B cell (primary cell): ENCODE results near the gene SMARCA4.

Experiments
- CTCF ChIP-seq: fragments of 200-600 bp; IDR thresholded peaks from one replicate; pipeline ENCODE4 v1.8.0; 2022; ENCODE audit warnings: antibody characterized with exemption, mild to moderate bottlenecking
- EZH2 ChIP-seq: IDR thresholded peaks from 2 replicates; pipeline ENCODE4 v1.6.1; 2012; ENCODE audit warnings: borderline replicate concordance, low read depth, mild to moderate bottlenecking, moderate library complexity, low read length; ENCODE audit not compliant: insufficient read depth, poor library complexity, severe bottlenecking

DNA sequence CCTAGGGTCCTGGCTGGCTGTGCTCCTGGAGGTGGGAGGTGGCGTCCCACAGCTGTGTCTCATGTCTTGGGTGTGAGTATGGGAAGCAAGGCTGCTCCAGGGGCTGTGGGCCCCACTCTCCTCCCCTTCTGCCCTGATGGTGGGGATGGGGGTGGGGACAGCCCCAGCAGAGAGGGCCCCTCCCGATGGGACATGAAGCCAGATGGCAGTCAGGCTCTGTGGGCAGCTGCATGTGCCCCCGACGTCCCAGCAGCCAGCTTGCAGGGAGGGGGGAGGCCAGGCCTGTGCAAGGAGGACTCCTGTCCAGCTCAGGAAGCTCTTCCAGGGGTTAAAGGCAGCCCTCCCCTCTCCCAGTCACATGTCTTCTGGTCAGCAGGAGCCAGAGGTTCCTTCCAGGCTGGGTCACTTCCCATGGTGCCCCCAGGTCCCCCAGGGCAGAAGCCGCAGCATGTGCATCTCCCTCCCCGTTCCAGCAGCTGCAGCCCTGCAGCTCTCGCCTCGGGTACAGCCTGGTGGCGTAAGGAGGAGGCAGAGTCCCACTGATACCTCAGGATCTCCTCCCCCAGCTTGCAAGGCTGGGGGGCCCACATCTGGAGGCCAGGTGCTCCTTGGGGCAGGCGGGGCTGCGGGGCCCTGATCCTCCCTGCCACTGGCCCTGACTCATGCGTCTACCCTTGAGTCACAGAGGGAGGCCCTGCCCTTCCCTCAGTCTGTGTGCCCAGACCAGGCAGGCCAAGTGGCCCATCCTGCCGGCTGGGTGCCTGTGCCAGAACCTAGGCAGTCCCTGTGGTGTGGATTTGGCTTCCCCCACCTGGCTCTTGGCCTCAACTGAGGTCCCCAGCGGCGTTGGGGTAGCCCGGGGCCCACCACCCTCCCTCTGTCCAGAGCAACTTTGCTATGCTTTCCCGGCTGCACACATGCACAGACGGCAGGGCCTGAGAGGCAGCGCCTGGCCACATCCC lies 45.4 kb upstream of the SMARCA4 start:
- no peak for TF ChIP-seq CTCF
- TF ChIP-seq EZH2 = no peak
